GM12878 (cell line): ENCODE data around the gene SIN3B. TPM values are rescaled to one million over a fixed set of nuclear protein-coding genes. Genes with fewer than 3 reads are reported as not detected.

Experiments
- BCL11A ChIP-seq: IDR thresholded peaks from 2 replicates; pipeline ENCODE4 v1.6.1; 2011; ENCODE audit warnings: low read depth, low read length
- BHLHE40 ChIP-seq, 2 experiments: fragments of 450-650 bp in 1 of 2; IDR thresholded peaks; 2 replicates each; pipeline ENCODE4 v1.6.1; 2011 to 2017; ENCODE audit warnings: low read depth in 2 of 2, borderline replicate concordance in 1 of 2, improper control_type of control experiment in 1 of 2, low read length in 1 of 2, mild to moderate bottlenecking in 1 of 2
- DPF2 ChIP-seq: fragments of 450-650 bp; IDR thresholded peaks from 2 replicates; pipeline ENCODE4 v1.6.1; 2017; ENCODE audit warnings: mild to moderate bottlenecking
- EZH2 ChIP-seq: IDR thresholded peaks from 2 replicates; pipeline ENCODE4 v1.6.1; 2012; ENCODE audit warnings: low read depth, mild to moderate bottlenecking, control low read depth, inconsistent platforms, low read length, borderline replicate concordance; ENCODE audit not compliant: control insufficient read depth
- HDGF ChIP-seq: fragments of 450-650 bp; IDR thresholded peaks from 2 replicates; pipeline ENCODE4 v1.6.1; 2016; ENCODE audit warnings: antibody characterized with exemption
- IKZF1 ChIP-seq: fragments of 450-650 bp; conservative IDR thresholded peaks from 2 replicates; pipeline ENCODE4 v1.6.1; 2017; ENCODE audit warnings: antibody characterized with exemption, mild to moderate bottlenecking
- IRF4 ChIP-seq: IDR thresholded peaks from 2 replicates; pipeline ENCODE4 v1.6.1; 2011; ENCODE audit warnings: low read depth, low read length
- LARP7 ChIP-seq: fragments of 450-650 bp; IDR thresholded peaks from 2 replicates; pipeline ENCODE4 v1.6.1; 2017; ENCODE audit warnings: mild to moderate bottlenecking
- PAX5 ChIP-seq: IDR thresholded peaks from 2 replicates; pipeline ENCODE4 v1.6.1; 2011; ENCODE audit warnings: low read depth, low read length, borderline replicate concordance
- PBX3 ChIP-seq: IDR thresholded peaks from 2 replicates; pipeline ENCODE4 v1.6.1; 2011; ENCODE audit warnings: mild to moderate bottlenecking, low read depth, low read length, moderate library complexity; ENCODE audit not compliant: insufficient replicate concordance
- PKNOX1 ChIP-seq: fragments of 450-650 bp; IDR thresholded peaks from 2 replicates; pipeline ENCODE4 v1.6.1; 2016; ENCODE audit warnings: mild to moderate bottlenecking
- POLR2AphosphoS5 ChIP-seq: IDR thresholded peaks from 2 replicates; pipeline ENCODE4 v1.6.1; 2011; ENCODE audit warnings: mild to moderate bottlenecking, low read length, inconsistent platforms
- POU2F2 ChIP-seq: IDR thresholded peaks from 3 replicates; pipeline ENCODE4 v1.6.1; 2011; ENCODE audit warnings: low read depth, mild to moderate bottlenecking, low read length, borderline replicate concordance
- RFX5 ChIP-seq: IDR thresholded peaks from 2 replicates; pipeline ENCODE4 v1.6.1; 2011; ENCODE audit warnings: low read depth, low read length, improper control_type of control experiment
- SPI1 ChIP-seq: IDR thresholded peaks from 2 replicates; pipeline ENCODE4 v1.6.1; 2011; ENCODE audit warnings: low read depth, mild to moderate bottlenecking, low read length, moderate library complexity, borderline replicate concordance; ENCODE audit not compliant: insufficient read depth
- TCF3 ChIP-seq: IDR thresholded peaks from 2 replicates; pipeline ENCODE4 v1.6.1; 2012; ENCODE audit warnings: low read depth, mild to moderate bottlenecking, low read length, borderline replicate concordance; ENCODE audit not compliant: insufficient read depth
- USF2 ChIP-seq: IDR thresholded peaks from 2 replicates; pipeline ENCODE4 v1.6.1; 2011; ENCODE audit warnings: low read depth, low read length, improper control_type of control experiment, borderline replicate concordance
- ZNF217 ChIP-seq: fragments of 450-650 bp; IDR thresholded peaks from 2 replicates; pipeline ENCODE4 v1.6.1; 2017; ENCODE audit warnings: antibody characterized with exemption, mild to moderate bottlenecking
- ZNF687 ChIP-seq: fragments of 450-650 bp; IDR thresholded peaks from 2 replicates; pipeline ENCODE4 v1.6.1; 2017; ENCODE audit warnings: mild to moderate bottlenecking, moderate library complexity
- polyA plus RNA-seq, 11 experiments: library from polyadenylated mRNA; depleted of rRNA in 4 of 11; unstranded in 6 of 11; stranded (reverse) in 5 of 11; fragments of >200 nt; fragmentation: Nextera tagmentation in 4 of 11; fragmentation: Illumina TruSeq in 1 of 11; extraction: Ambion mirVana in 4 of 11; extraction: Trizol in 1 of 11; gene quantifications; 1 replicate in 1 of 11; 2 replicates in 10 of 11; pipeline versions ENCODE4 v1.2.1 to v1.2.3, GENCODE V29; 2011 to 2016; ENCODE audit warnings: inconsistent platforms in 2 of 11, missing spikeins in 2 of 11, low read depth in 1 of 11
- total RNA-seq, 4 experiments: library from RNA; depleted of rRNA in 3 of 4; stranded (reverse); fragments of >200 nt in 3 of 4; fragmentation: Illumina TruSeq in 1 of 4; extraction: Trizol in 1 of 4; gene quantifications; 2 replicates each; pipeline versions ENCODE4 v1.2.1 to v1.2.3, GENCODE V29; 2013 to 2021
- TF ChIP-seq, protein P1 (sequence below): fragments of 450-650 bp; IDR thresholded peaks from 2 replicates; pipeline ENCODE4 v1.6.1; 2017; ENCODE audit warnings: mild to moderate bottlenecking, low read depth, inconsistent platforms; ENCODE audit not compliant: poor library complexity, severe bottlenecking

Gene SIN3B
- total and polyA plus RNA-seq, 10 of the 15 experiments (the other 5 are each of a cell fraction or from before 2014, with no cell fraction given), result 0.68 to 34.5 (median 15.8) TPM

DNA sequence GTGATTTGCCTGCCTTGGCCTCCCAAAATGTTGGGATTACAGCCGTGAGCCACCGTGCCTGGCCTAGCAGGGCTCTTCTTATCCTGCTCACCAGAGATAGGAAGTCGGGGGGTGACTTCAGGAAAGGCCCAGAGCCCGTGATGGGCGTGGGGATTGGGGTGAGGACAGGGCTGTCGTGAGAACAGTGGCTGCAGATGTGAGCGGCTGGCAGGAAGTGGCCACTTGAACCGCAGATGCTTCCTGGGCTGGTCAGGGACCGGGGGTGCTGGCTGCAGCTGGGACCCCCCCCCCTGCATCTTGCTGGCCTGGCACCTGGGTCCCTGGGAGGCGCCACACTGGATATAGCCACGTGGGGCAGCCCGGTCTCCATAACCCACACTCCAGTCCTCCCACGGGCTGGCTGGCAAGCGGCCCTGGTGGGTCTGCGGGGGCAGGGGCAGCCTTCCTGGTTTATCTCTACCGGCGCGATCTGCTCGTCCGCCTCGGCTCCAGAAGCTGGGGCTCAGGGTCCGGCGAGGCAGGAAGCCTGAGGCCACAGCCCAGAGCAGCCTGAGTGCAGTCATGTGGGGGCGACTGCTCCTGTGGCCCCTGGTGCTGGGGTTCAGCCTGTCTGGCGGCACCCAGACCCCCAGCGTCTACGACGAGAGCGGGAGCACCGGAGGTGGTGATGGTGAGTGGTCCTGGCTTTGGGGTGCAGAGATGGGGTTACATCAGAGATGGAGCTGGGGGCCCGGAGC is 59.6 kb downstream of the SIN3B start, which contains the start of gene F2RL3 (continued):
- TF ChIP-seq, protein P1, sequence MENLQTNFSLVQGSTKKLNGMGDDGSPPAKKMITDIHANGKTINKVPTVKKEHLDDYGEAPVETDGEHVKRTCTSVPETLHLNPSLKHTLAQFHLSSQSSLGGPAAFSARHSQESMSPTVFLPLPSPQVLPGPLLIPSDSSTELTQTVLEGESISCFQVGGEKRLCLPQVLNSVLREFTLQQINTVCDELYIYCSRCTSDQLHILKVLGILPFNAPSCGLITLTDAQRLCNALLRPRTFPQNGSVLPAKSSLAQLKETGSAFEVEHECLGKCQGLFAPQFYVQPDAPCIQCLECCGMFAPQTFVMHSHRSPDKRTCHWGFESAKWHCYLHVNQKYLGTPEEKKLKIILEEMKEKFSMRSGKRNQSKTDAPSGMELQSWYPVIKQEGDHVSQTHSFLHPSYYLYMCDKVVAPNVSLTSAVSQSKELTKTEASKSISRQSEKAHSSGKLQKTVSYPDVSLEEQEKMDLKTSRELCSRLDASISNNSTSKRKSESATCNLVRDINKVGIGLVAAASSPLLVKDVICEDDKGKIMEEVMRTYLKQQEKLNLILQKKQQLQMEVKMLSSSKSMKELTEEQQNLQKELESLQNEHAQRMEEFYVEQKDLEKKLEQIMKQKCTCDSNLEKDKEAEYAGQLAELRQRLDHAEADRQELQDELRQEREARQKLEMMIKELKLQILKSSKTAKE, result peak; percentile 41
- TF ChIP-seq POU2F2 (peak; percentile 57; the same call in 1 of the 3 replicates), LARP7 (peak; percentile 35; the same call in 1 of the 2 replicates), SPI1 (peak; percentile 35; the same call in 1 of the 2 replicates), PBX3 (peak; percentile 66), USF2 (no peak; the same call in 1 of the 2 replicates), EZH2 (no peak), BCL11A (peak; percentile 44; the same call in 1 of the 2 replicates), ZNF687 (peak; percentile 56; the same call in 1 of the 2 replicates), PKNOX1 (peak; percentile 80), HDGF (peak; percentile 13; the same call in 1 of the 2 replicates), POLR2AphosphoS5 (no peak), IRF4 (no peak), ZNF217 (no peak), BHLHE40 (IDR thresholded peaks at IDR 0.05; ENCODE audit: borderline replicate concordance in 1 of 2, low read depth in 2 of 2, low read length in 1 of 2) (peak in 1 of 2 experiments; percentile 36; a peak in 1 of 4 replicates), IKZF1 (peak; percentile 74), DPF2 (peak; percentile 74), PAX5 (peak; percentile 86), RFX5 (no peak), TCF3 (peak; percentile 100)
